Liver (tissue), 9 donors: ENCODE measurements around the gene NPAS2. TPM values are rescaled to one million over a fixed set of nuclear protein-coding genes. Genes with fewer than 3 reads are reported as not detected.

Experiments used
- DNase-seq: peaks from one replicate; pipeline ENCODE4 v3.0.0-alpha.2; 2017; ENCODE audit warnings: low spot score
- H3K27ac ChIP-seq, 2 donors: one replicate each; pipeline ENCODE4 v1.7.0; 2013; ENCODE audit warnings: inconsistent platforms in 2 of 2, low read length in 2 of 2, control low read depth in 1 of 2, low read depth in 1 of 2, mild to moderate bottlenecking in 1 of 2
- H3K27me3 ChIP-seq, 4 donors: one replicate each; pipeline versions ENCODE4 v1.6.1 to v1.7.0; 2013; ENCODE audit warnings: low read length in 3 of 4, inconsistent platforms in 1 of 4, mild to moderate bottlenecking in 1 of 4, moderate library complexity in 1 of 4; ENCODE audit not compliant: control insufficient read depth in 4 of 4, insufficient read depth in 4 of 4
- H3K36me3 ChIP-seq, 4 donors: one replicate each; pipeline versions ENCODE4 v1.6.1 to v1.7.0; 2013; ENCODE audit warnings: low read length in 3 of 4, mild to moderate bottlenecking in 3 of 4, low read depth in 1 of 4, moderate library complexity in 1 of 4; ENCODE audit not compliant: control insufficient read depth in 4 of 4, insufficient read depth in 3 of 4
- H3K4me1 ChIP-seq, 4 donors: one replicate each; pipeline versions ENCODE4 v1.6.1 to v1.7.0; 2013; ENCODE audit warnings: low read length in 3 of 4, mild to moderate bottlenecking in 3 of 4, moderate library complexity in 1 of 4; ENCODE audit not compliant: control insufficient read depth in 4 of 4, insufficient read depth in 4 of 4
- H3K4me3 ChIP-seq, 3 donors: one replicate each; pipeline versions ENCODE4 v1.6.1 to v1.7.0; 2013; ENCODE audit warnings: low read length in 3 of 3, control low read depth in 1 of 3, low read depth in 1 of 3, mild to moderate bottlenecking in 1 of 3
- H3K9ac ChIP-seq, 2 donors: one replicate each; pipeline ENCODE4 v1.7.0; 2013; ENCODE audit warnings: low read length in 2 of 2, mild to moderate bottlenecking in 2 of 2, moderate library complexity in 2 of 2, control low read depth in 1 of 2, low read depth in 1 of 2
- H3K9me3 ChIP-seq, 4 donors: one replicate each; pipeline versions ENCODE4 v1.6.1 to v1.7.0; 2013; ENCODE audit warnings: low read length in 3 of 4; ENCODE audit not compliant: control insufficient read depth in 4 of 4
- ATF3 ChIP-seq: IDR thresholded peaks from 2 replicates; pipeline ENCODE4 v1.6.1; 2016; ENCODE audit warnings: antibody characterized with exemption
- CTCF ChIP-seq: fragments of 150-350 bp; IDR thresholded peaks from 2 replicates; pipeline ENCODE4 v1.5.1; 2017; ENCODE audit warnings: improper control_type of control experiment, low read depth, low read length; ENCODE audit not compliant: missing input control
- EGR1 ChIP-seq, 2 donors: IDR thresholded peaks; 2 replicates each; pipeline ENCODE4 v1.6.1; 2016 to 2018; ENCODE audit warnings: antibody characterized with exemption in 2 of 2, low read depth in 2 of 2
- FOXA1 ChIP-seq: IDR thresholded peaks from 2 replicates; pipeline ENCODE4 v1.6.1; 2016; ENCODE audit warnings: antibody characterized with exemption
- FOXA2 ChIP-seq: IDR thresholded peaks from 2 replicates; pipeline ENCODE4 v1.6.1; 2016; ENCODE audit warnings: antibody characterized with exemption
- GABPA ChIP-seq, 2 donors: IDR thresholded peaks in 1 of 2; conservative IDR thresholded peaks in 1 of 2; 2 replicates each; pipeline ENCODE4 v1.6.1; 2016; ENCODE audit warnings: antibody characterized with exemption in 2 of 2, mild to moderate bottlenecking in 1 of 2, moderate library complexity in 1 of 2
- HNF4A ChIP-seq, 2 donors: conservative IDR thresholded peaks; 2 replicates each; pipeline ENCODE4 v1.6.1; 2016; ENCODE audit warnings: antibody characterized with exemption in 2 of 2, mild to moderate bottlenecking in 2 of 2
- HNF4G ChIP-seq: IDR thresholded peaks from 2 replicates; pipeline ENCODE4 v1.6.1; 2016; ENCODE audit warnings: antibody characterized with exemption
- JUND ChIP-seq, 2 donors: IDR thresholded peaks; 2 replicates each; pipeline ENCODE4 v1.6.1; 2016; ENCODE audit warnings: antibody characterized with exemption in 2 of 2
- MAX ChIP-seq: IDR thresholded peaks from 2 replicates; pipeline ENCODE4 v1.6.1; 2016; ENCODE audit warnings: antibody characterized with exemption
- RAD21 ChIP-seq, 2 donors: IDR thresholded peaks; 2 replicates each; pipeline ENCODE4 v1.6.1; 2016; ENCODE audit warnings: antibody characterized with exemption in 2 of 2, mild to moderate bottlenecking in 2 of 2
- REST ChIP-seq: IDR thresholded peaks from 2 replicates; pipeline ENCODE4 v1.6.1; 2016; ENCODE audit warnings: antibody characterized with exemption, mild to moderate bottlenecking
- RXRA ChIP-seq, 2 donors: IDR thresholded peaks; 2 replicates each; pipeline ENCODE4 v1.6.1; 2017 to 2018; ENCODE audit warnings: antibody characterized with exemption in 2 of 2, mild to moderate bottlenecking in 1 of 2
- SP1 ChIP-seq: IDR thresholded peaks from 2 replicates; pipeline ENCODE4 v1.6.1; 2018; ENCODE audit warnings: antibody characterized with exemption, mild to moderate bottlenecking
- TAF1 ChIP-seq: conservative IDR thresholded peaks from 2 replicates; pipeline ENCODE4 v1.6.1; 2016; ENCODE audit warnings: antibody characterized with exemption, mild to moderate bottlenecking
- ZBTB33 ChIP-seq: IDR thresholded peaks from 2 replicates; pipeline ENCODE4 v1.6.1; 2016; ENCODE audit warnings: antibody characterized with exemption
- WGBS: extraction: QIAGEN DNeasy Blood & Tissue Kit; methylation state at CpG from one replicate; pipeline ENCODE4 v1.1.7; 2013; 5-methylcytosine and 5-hydroxymethylcytosine counted together
- polyA plus RNA-seq, 2 donors: library from polyadenylated mRNA; stranded (reverse) in 1 of 2; unstranded in 1 of 2; fragments of 200-250 nt in 1 of 2; fragments of >200 nt in 1 of 2; fragmentation: Nextera tagmentation in 1 of 2; extraction: Ambion mirVana in 1 of 2; gene quantifications; one replicate each; pipeline versions ENCODE4 v1.2.1 to v1.2.3, GENCODE V29; 2013 to 2015
- total RNA-seq, 2 donors: library from RNA; depleted of rRNA; stranded (reverse); fragments of >200 nt; gene quantifications; one replicate each; pipeline ENCODE4 v1.2.3, GENCODE V29; 2014
- donor health status: healthy.
- donor health status: healthy.
- donor health status: healthy.
- donor health status: healthy.
- donor health status: healthy.

The NPAS2 gene
- total and polyA plus RNA-seq, 4 donors: 0.33 to 24.3 (median 6.6) TPM

GRCh38 chr2:100953406-100954043 lies 133.6 kb downstream of the NPAS2 start:
- DNase-seq: no peak
- Histone ChIP-seq H3K9ac (no peak overlapping the region), H3K9me3 (no peaks in the 10 kb centered on the region), H3K36me3 (peaks cover 0 to 7% (median 0%) of the 10 kb centered on the region in 4 donors), H3K4me1 (peaks cover 4 to 15% (median 9%) of the 10 kb centered on the region in 4 donors), H3K4me3 (no peak overlapping the region), H3K27me3 (no peaks in the 10 kb centered on the region), H3K27ac (no peak overlapping the region)
- 92% methylated on average over 11 of the region's 11 CpGs for WGBS
- TF ChIP-seq REST: no peak
- no peak for TF ChIP-seq RXRA (IDR thresholded peaks at IDR 0.05)
- no peak for TF ChIP-seq EGR1 (IDR thresholded peaks at IDR 0.05; ENCODE audit: low read depth in 2 of 2)

GRCh38 chr2:100954044-100954420 lies 134.1 kb downstream of the NPAS2 start:
- peaks cover 0 to 7% (median 0%) of the 10 kb centered on the region in 4 donors for H3K36me3 ChIP-seq
- H3K4me1 ChIP-seq: peaks cover 5 to 17% (median 10%) of the 10 kb centered on the region in 4 donors
- H3K27me3 ChIP-seq: no peaks in the 10 kb centered on the region
- no peak for TF ChIP-seq ATF3
- TF ChIP-seq GABPA (IDR thresholded peaks at IDR 0.05 in 1 of 2, conservative IDR thresholded peaks at IDR 0.05 in 1 of 2): no peak
- TF ChIP-seq JUND (IDR thresholded peaks at IDR 0.05): no peak
- TF ChIP-seq RXRA (IDR thresholded peaks at IDR 0.05): no peak
- no peak for TF ChIP-seq SP1
- no peak for TF ChIP-seq MAX
- no peak for TF ChIP-seq ZBTB33
- no peak for TF ChIP-seq REST
- no peak for TF ChIP-seq HNF4G
- TF ChIP-seq FOXA2: no peak
- TF ChIP-seq RAD21 (IDR thresholded peaks at IDR 0.05): no peak
- no peak for TF ChIP-seq CTCF
- TF ChIP-seq FOXA1: no peak
- TF ChIP-seq TAF1: no peak
- no peak for TF ChIP-seq HNF4A (conservative IDR thresholded peaks at IDR 0.05)
- DNase-seq: no peak
- H3K4me3 ChIP-seq: no peak overlapping the region
- H3K27ac ChIP-seq: no peak overlapping the region
- H3K9me3 ChIP-seq: no peaks in the 10 kb centered on the region
- 95% methylated on average over 6 of the region's 6 CpGs for WGBS
- H3K9ac ChIP-seq: no peak overlapping the region
